ENCODE measurements around the gene RIOK1. TPM values are rescaled to one million over a fixed set of nuclear protein-coding genes. Genes with fewer than 3 reads are reported as not detected.

RIOK1 gene
- total RNA-seq (2013), result 13.3 TPM
- polyA plus RNA-seq (10 to 100 TPM in 1 of 3 donors, 1 to 10 TPM in 2; 7.7 to 14.6 (median 8.8) TPM), polyA minus RNA-seq (10.8 and 13.1 TPM in 2 replicates), total RNA-seq (5.6 to 26.7 (median 20.3) reads per million in 11 experiments)

- under 1% methylated on average over 61 of the region's 62 CpGs for WGBS (ENCODE audit: insufficient coverage)
- Mint-ChIP-seq H3K9me3 (peaks cover 0 to 1% (median 0%) of the 10 kb centered on the region in 7 donors), H3K27me3 (ENCODE audit: low read depth in 3 of 3) (no peaks in the 10 kb centered on the region), H3K36me3 (peaks cover 19 to 24% of the 10 kb centered on the region in 2 donors), H3K4me3 (peak within 1 kb of the TSS; percentile 96 to 99), H3K4me1 (peaks cover 33% of the 10 kb centered on the region), H3K27ac (peak within 1 kb of the TSS; percentile 96 to 99 (median 97))
- no peaks in the 10 kb centered on the region for H3K9me3 ChIP-seq (replicated peaks in 1 of 2; ENCODE audit: control insufficient read depth in 1 of 2, insufficient read depth in 1 of 2, low read length in 2 of 2)
- no peaks in the 10 kb centered on the region for H3K27me3 ChIP-seq (ENCODE audit: control insufficient read depth in 2 of 2, insufficient read depth in 2 of 2, low read length in 2 of 2)
- peak within 1 kb of the TSS; percentile 88 for H3K4me2 ChIP-seq (replicated peaks; ENCODE audit: extremely low read depth, low read length, poor library complexity, severe bottlenecking)
- peaks cover 26 to 29% of the 10 kb centered on the region in 2 donors for H3K4me1 ChIP-seq (ENCODE audit: control insufficient read depth in 1 of 2, insufficient read depth in 2 of 2, low read length in 2 of 2)
- peak; percentile 89 to 93 (median 91) for DNase-seq
- intact Hi-C loops (cut with micrococcal nuclease), result loop anchor here (5.0 to 10.0 kb wide), 3 partner anchors 55 to 125 kb away; partner anchors contain the start of gene SSR1 (in 1 of the 2)
- H3K4me3 ChIP-seq (replicated peaks in 1 of 3; ENCODE audit: low read depth in 2 of 3, low read length in 3 of 3), result peak within 1 kb of the TSS; percentile 76 to 99 (median 88)
- peaks cover 16 to 18% of the 10 kb centered on the region in 2 donors for H3K36me3 ChIP-seq (replicated peaks in 1 of 2; ENCODE audit: control insufficient read depth in 1 of 2, insufficient read depth in 2 of 2, low read length in 2 of 2)
- peak; percentile 19 for TF ChIP-seq CTCF (IDR thresholded peaks at IDR 0.05)
- H2AFZ ChIP-seq (ENCODE audit: insufficient read depth, low read depth, low read length, poor library complexity, severe bottlenecking), result peak within 1 kb of the TSS; percentile 95
- peak within 1 kb of the TSS; percentile 93 for H3K9ac ChIP-seq (ENCODE audit: insufficient read depth, low read length, poor library complexity, severe bottlenecking)
- H3K27ac ChIP-seq (ENCODE audit: low read depth in 1 of 2, low read length in 2 of 2), result peak within 1 kb of the TSS; percentile 99
- H3K79me2 ChIP-seq (ENCODE audit: insufficient read depth, low read length), result peaks cover 34% of the 10 kb centered on the region
- peaks cover 5% of the 10 kb centered on the region for H4K20me1 ChIP-seq (ENCODE audit: insufficient read depth, low read length)
These were observed at the start of gene RIOK1, which contains the start of gene CAGE1 for GRCh38 chr6:7389451-7390225. Gene RIOK1, plus strand, starts transcription at chr6:7389808. Its CDS starts 195 bp downstream, at chr6:7390003. Gene CAGE1, minus strand, starts transcription at chr6:7389742. Its CDS starts 2,569 bp downstream, at chr6:7387173.

GRCh38 chr6:7341271-7341670 is 48.3 kb upstream of the RIOK1 start:
- Histone ChIP-seq H3K27ac (ENCODE audit: low read depth in 1 of 2, low read length in 2 of 2) (no peak overlapping the region), H3K27me3 (ENCODE audit: control insufficient read depth in 2 of 2, insufficient read depth in 2 of 2, low read length in 2 of 2) (no peaks in the 10 kb centered on the region), H4K20me1 (ENCODE audit: insufficient read depth, low read length) (no peaks in the 10 kb centered on the region), H3K4me3 (replicated peaks in 1 of 3; ENCODE audit: low read depth in 2 of 3, low read length in 3 of 3) (no peak overlapping the region), H2AFZ (ENCODE audit: insufficient read depth, low read depth, low read length, poor library complexity, severe bottlenecking) (no peak overlapping the region), H3K4me1 (ENCODE audit: control insufficient read depth in 1 of 2, insufficient read depth in 2 of 2, low read length in 2 of 2) (no peaks in the 10 kb centered on the region), H3K4me2 (replicated peaks; ENCODE audit: extremely low read depth, low read length, poor library complexity, severe bottlenecking) (no peak overlapping the region), H3K79me2 (ENCODE audit: insufficient read depth, low read length) (no peaks in the 10 kb centered on the region), H3K36me3 (replicated peaks in 1 of 2; ENCODE audit: control insufficient read depth in 1 of 2, insufficient read depth in 2 of 2, low read length in 2 of 2) (no peaks in the 10 kb centered on the region), H3K9ac (ENCODE audit: insufficient read depth, low read length, poor library complexity, severe bottlenecking) (no peak overlapping the region), H3K9me3 (replicated peaks in 1 of 2; ENCODE audit: control insufficient read depth in 1 of 2, insufficient read depth in 1 of 2, low read length in 2 of 2) (no peaks in the 10 kb centered on the region)
- Mint-ChIP-seq H3K9me3 (peaks cover 0 to 3% (median 2%) of the 10 kb centered on the region in 7 donors), H3K4me3 (no peak overlapping the region), H3K36me3 (no peaks in the 10 kb centered on the region), H3K27me3 (ENCODE audit: low read depth in 3 of 3) (peaks cover 0 to 3% (median 0%) of the 10 kb centered on the region in 3 donors), H3K27ac (no peak overlapping the region), H3K4me1 (peaks cover 15% of the 10 kb centered on the region)
- intact Hi-C loops (cut with micrococcal nuclease), result no loop called here
- 100% methylated on average over 3 of the region's 3 CpGs for WGBS (ENCODE audit: insufficient coverage)
- no peak for DNase-seq
- no peak for TF ChIP-seq CTCF (IDR thresholded peaks at IDR 0.05)

Measured in CD14-positive monocyte (primary cell).